B cell (primary cell): ENCODE measurements around the gene RAD51B. TPM values are rescaled to one million over a fixed set of nuclear protein-coding genes. Genes with fewer than 3 reads are reported as not detected.

ENCODE experiments used
- ATAC-seq: fragments of 200-7000 bp; cut with Tn5 transposase; one replicate; pipeline ENCODE4 v1.10.0; 2021; ENCODE audit warnings: low read depth, mild to moderate bottlenecking, moderate number of reproducible peaks, moderate library complexity
- CTCF ChIA-PET: fragments of 350-600 bp; sonication (Branson Sonifier 250); formaldehyde crosslinking; loops from one replicate; lab custom pipeline; 2021; ENCODE audit warnings: antibody characterized with exemption, inconsistent platforms; lab: Charles Lee
- POLR2A ChIA-PET: fragments of 350-600 bp; sonication (Branson Sonifier 250); formaldehyde crosslinking; loops from one replicate; lab custom pipeline; 2021; ENCODE audit warnings: antibody characterized with exemption; lab: Charles Lee
- DNase-seq: peaks from one replicate; pipeline ENCODE4 v3.0.0; 2013
- H2AFZ ChIP-seq: 2 replicates; pipeline ENCODE4 v1.6.1; 2012; ENCODE audit warnings: mild to moderate bottlenecking, low read depth, low read length; ENCODE audit not compliant: insufficient read depth, poor library complexity, severe bottlenecking
- H3K27ac ChIP-seq, 2 donors: 1 replicate in 1 of 2; 2 replicates in 1 of 2; pipeline ENCODE4 v1.5.1; 2012 to 2013; ENCODE audit warnings: low read length in 2 of 2, mild to moderate bottlenecking in 2 of 2, moderate library complexity in 1 of 2
- H3K27me3 ChIP-seq, 4 experiments: fragments of 200-600 bp in 1 of 4; sonication (generic) in 1 of 4; replicated peaks in 1 of 4; 1 replicate in 2 of 4; 2 replicates in 2 of 4; pipeline versions ENCODE4 v1.6.1 to v1.7.0; 2013 to 2016; ENCODE audit warnings: low read length in 3 of 4, mild to moderate bottlenecking in 2 of 4, mixed read lengths in 1 of 4, moderate library complexity in 1 of 4; ENCODE audit not compliant: insufficient read depth in 4 of 4, control insufficient read depth in 3 of 4; ENCODE audit errors: control extremely low read depth in 1 of 4
- H3K36me3 ChIP-seq, 2 experiments: replicated peaks in 1 of 2; 1 replicate in 1 of 2; 2 replicates in 1 of 2; pipeline versions ENCODE4 v1.6.1 to v1.7.1; 2013; ENCODE audit warnings: low read length in 1 of 2; ENCODE audit not compliant: insufficient read depth in 2 of 2, control insufficient read depth in 1 of 2; ENCODE audit errors: control extremely low read depth in 1 of 2, extremely low read depth in 1 of 2
- H3K4me1 ChIP-seq, 2 donors: fragments of 200-600 bp in 1 of 2; sonication (generic) in 1 of 2; 1 replicate in 1 of 2; 2 replicates in 1 of 2; pipeline versions ENCODE4 v1.5.1 to v1.6.1; 2013 to 2017; ENCODE audit warnings: low read length in 2 of 2; ENCODE audit not compliant: control insufficient read depth in 2 of 2, insufficient read depth in 2 of 2
- H3K4me2 ChIP-seq: replicated peaks from 2 replicates; pipeline ENCODE3; 2012; ENCODE audit warnings: mild to moderate bottlenecking, low read depth, low read length; ENCODE audit not compliant: poor library complexity, severe bottlenecking
- H3K4me3 ChIP-seq, 5 experiments: fragments of 200-600 bp in 1 of 5; sonication (generic) in 1 of 5; 1 replicate in 3 of 5; 2 replicates in 2 of 5; pipeline versions ENCODE4 v1.5.1 to v1.7.0; 2011 to 2016; ENCODE audit warnings: low read length in 4 of 5, mild to moderate bottlenecking in 4 of 5, low read depth in 2 of 5, control low read depth in 1 of 5, moderate library complexity in 1 of 5; ENCODE audit not compliant: insufficient read depth in 1 of 5; ENCODE audit errors: control extremely low read depth in 1 of 5, extremely low read depth in 1 of 5
- H3K79me2 ChIP-seq: fragments of 200-600 bp; sonication (generic); one replicate; pipeline ENCODE4 v1.6.0; 2016; ENCODE audit warnings: low read length; ENCODE audit not compliant: control insufficient read depth, insufficient read depth
- H3K9ac ChIP-seq: fragments of 200-600 bp; sonication (generic); 2 replicates; pipeline ENCODE4 v1.6.1; 2017; ENCODE audit warnings: mild to moderate bottlenecking, low read length, moderate library complexity
- H3K9me3 ChIP-seq, 3 donors: one replicate each; pipeline versions ENCODE4 v1.6.1 to v1.7.1; 2013; ENCODE audit warnings: low read length in 2 of 3; ENCODE audit not compliant: control insufficient read depth in 2 of 3, insufficient read depth in 1 of 3; ENCODE audit errors: control extremely low read depth in 1 of 3
- H4K20me1 ChIP-seq: 2 replicates; pipeline ENCODE4 v1.6.0; 2012; ENCODE audit warnings: mild to moderate bottlenecking, low read length; ENCODE audit not compliant: insufficient read depth, control insufficient read depth, poor library complexity, severe bottlenecking
- H3K27ac Mint-ChIP-seq: one replicate; pipeline ENCODE4 v1.8.0; 2021; ENCODE audit warnings: mixed read lengths
- H3K27me3 Mint-ChIP-seq: one replicate; pipeline ENCODE4 v1.8.0; 2021; ENCODE audit warnings: mixed read lengths
- H3K4me1 Mint-ChIP-seq: one replicate; pipeline ENCODE4 v1.8.0; 2021; ENCODE audit warnings: mixed read lengths
- H3K4me3 Mint-ChIP-seq: one replicate; pipeline ENCODE4 v1.8.0; 2021; ENCODE audit warnings: mixed read lengths
- H3K9me3 Mint-ChIP-seq: one replicate; pipeline ENCODE4 v1.8.0; 2022; ENCODE audit warnings: mixed read lengths; ENCODE audit not compliant: insufficient read depth
- CTCF ChIP-seq: fragments of 200-600 bp; IDR thresholded peaks from one replicate; pipeline ENCODE4 v1.8.0; 2022; ENCODE audit warnings: antibody characterized with exemption, mild to moderate bottlenecking
- EZH2 ChIP-seq: IDR thresholded peaks from 2 replicates; pipeline ENCODE4 v1.6.1; 2012; ENCODE audit warnings: borderline replicate concordance, low read depth, mild to moderate bottlenecking, moderate library complexity, low read length; ENCODE audit not compliant: insufficient read depth, poor library complexity, severe bottlenecking
- WGBS: methylation state at CpG from one replicate; pipeline ENCODE4 v1.1.5; 2013; ENCODE audit warnings: missing lambda C conversion rate; ENCODE audit not compliant: insufficient coverage; 5-methylcytosine and 5-hydroxymethylcytosine counted together
- intact Hi-C: fragments of 100-400 bp; cut with micrococcal nuclease; formaldehyde crosslinking; loops from one replicate; pipeline ENCODE4 v1.10.0; 2022
- polyA plus RNA-seq: library from polyadenylated mRNA; depleted of rRNA; stranded (reverse); fragments of >200 nt; gene quantifications from 2 replicates; pipeline ENCODE4 v1.2.3, GENCODE V29; 2012
- total RNA-seq, 2 donors: library from RNA; stranded (reverse); fragments of 120-200 nt in 1 of 2; gene quantifications; 1 replicate in 1 of 2; 2 replicates in 1 of 2; pipeline versions ENCODE4 v1.2.3 to v1.2.4, GENCODE V29; 2013 to 2022

The RAD51B gene
- total and polyA plus RNA-seq, 2 donors (not counting 1 experiment from before 2014, with no cell fraction given) = 6.5 to 60.6 TPM

GRCh38 chr14:67851785-67852410 is 32.3 kb downstream of the RAD51B start:
- ATAC-seq = no peak
- Histone ChIP-seq H3K4me2 (no peak overlapping the region), H3K27me3 (no peaks in the 10 kb centered on the region), H3K79me2 (peaks cover 37% of the 10 kb centered on the region), H2AFZ (no peak overlapping the region), H3K9me3 (peaks cover 0 to 11% (median 2%) of the 10 kb centered on the region in 3 donors), H3K4me3 (no peak overlapping the region), H3K9ac (no peak overlapping the region), H3K4me1 (peaks cover 6 to 8% of the 10 kb centered on the region in 2 donors), H3K36me3 (peaks cover 0 to 2% of the 10 kb centered on the region in 2 experiments), H3K27ac (no peak overlapping the region), H4K20me1 (no peaks in the 10 kb centered on the region)
- Mint-ChIP-seq H3K27me3 (no peaks in the 10 kb centered on the region), H3K4me1 (peaks cover 16% of the 10 kb centered on the region), H3K27ac (no peak overlapping the region), H3K4me3 (no peak overlapping the region), H3K9me3 (peaks cover 6% of the 10 kb centered on the region)
- no peak for TF ChIP-seq EZH2
- TF ChIP-seq CTCF = no peak
- ChIA-PET CTCF (interaction anchor here (0.7 kb wide), 1 partner anchor 14 kb away, joined by 3 read pairs; no protein-coding TSS in a partner anchor), POLR2A (no interaction called here)
- WGBS = 63% methylated on average over 7 of the region's 9 CpGs
- no peak for DNase-seq
- intact Hi-C loops = no loop called here

GRCh38 chr14:67852926-67853604 is 33.5 kb downstream of the RAD51B start:
- no peak for TF ChIP-seq CTCF
- TF ChIP-seq EZH2 = no peak
- ATAC-seq (no peak), DNase-seq (no peak)
- H3K4me3 Mint-ChIP-seq = no peak overlapping the region
- H3K9me3 ChIP-seq = peaks cover 0 to 6% (median 2%) of the 10 kb centered on the region in 3 donors
- no peak overlapping the region for H2AFZ ChIP-seq
- H3K79me2 ChIP-seq = peaks cover 25% of the 10 kb centered on the region
- peaks cover 0 to 2% of the 10 kb centered on the region in 2 experiments for H3K36me3 ChIP-seq
- H3K27me3 Mint-ChIP-seq = no peaks in the 10 kb centered on the region
- no peak overlapping the region for H3K27ac ChIP-seq
- H3K4me1 Mint-ChIP-seq = peaks cover 16% of the 10 kb centered on the region
- H3K27me3 ChIP-seq = no peaks in the 10 kb centered on the region
- H3K4me1 ChIP-seq = peaks cover 6 to 8% of the 10 kb centered on the region in 2 donors
- no peak overlapping the region for H3K4me2 ChIP-seq
- H3K9ac ChIP-seq = no peak overlapping the region
- H3K27ac Mint-ChIP-seq = no peak overlapping the region
- POLR2A ChIA-PET = no interaction called here
- no peaks in the 10 kb centered on the region for H4K20me1 ChIP-seq
- CTCF ChIA-PET = no interaction called here
- peaks cover 3% of the 10 kb centered on the region for H3K9me3 Mint-ChIP-seq
- H3K4me3 ChIP-seq = no peak overlapping the region
- intact Hi-C loops = no loop called here
